GM18867 (cell line): ENCODE results near the gene ATP6V0A4.
A peak's percentile ranks its signal among the peaks of the same experiment; 100 is the strongest.
"Not testable (repeated sequence)": the region's sequence is repeated elsewhere in the genome, so short reads cannot be mapped to it uniquely, and the experiment has no call there.

Source experiments
- ATAC-seq: cut with Tn5 transposase; IDR thresholded peaks from one replicate; pipeline ENCODE4 v1.9.1; 2021; ENCODE audit warnings: mild to moderate bottlenecking, moderate library complexity; ENCODE audit not compliant: unreplicated experiment

Gene ATP6V0A4

DNA sequence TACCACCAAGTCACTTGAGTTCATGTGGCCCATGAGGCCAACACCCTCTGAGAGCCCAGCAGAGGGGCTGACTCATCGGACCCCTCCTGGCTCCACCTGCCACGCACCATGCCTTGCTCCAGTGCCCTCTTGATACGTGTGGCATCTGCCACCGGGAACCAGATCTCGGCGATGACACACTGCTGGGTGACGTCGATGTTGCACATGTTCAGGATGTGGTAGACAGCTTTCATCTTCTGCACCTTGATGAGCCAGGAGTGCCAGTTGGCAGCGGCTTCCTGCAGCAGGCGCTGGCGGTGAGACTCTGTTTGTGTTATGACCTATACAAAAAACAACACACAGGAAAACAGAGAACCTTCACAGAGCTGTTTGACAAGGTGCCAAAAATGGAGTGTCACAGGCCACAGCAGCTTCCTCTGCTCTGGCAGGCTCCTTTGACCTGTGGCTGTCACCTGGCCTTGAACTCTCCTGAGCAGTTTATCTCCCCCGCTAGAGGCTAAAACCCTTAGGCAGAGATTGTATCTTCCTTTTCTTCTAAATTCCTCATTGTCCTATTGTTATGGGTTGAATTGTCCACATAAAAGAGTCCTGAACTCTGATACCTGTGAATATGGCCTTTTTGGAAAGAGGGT, 45.4 kb downstream of the ATP6V0A4 start:
- ATAC-seq, result peak; percentile 90

DNA sequence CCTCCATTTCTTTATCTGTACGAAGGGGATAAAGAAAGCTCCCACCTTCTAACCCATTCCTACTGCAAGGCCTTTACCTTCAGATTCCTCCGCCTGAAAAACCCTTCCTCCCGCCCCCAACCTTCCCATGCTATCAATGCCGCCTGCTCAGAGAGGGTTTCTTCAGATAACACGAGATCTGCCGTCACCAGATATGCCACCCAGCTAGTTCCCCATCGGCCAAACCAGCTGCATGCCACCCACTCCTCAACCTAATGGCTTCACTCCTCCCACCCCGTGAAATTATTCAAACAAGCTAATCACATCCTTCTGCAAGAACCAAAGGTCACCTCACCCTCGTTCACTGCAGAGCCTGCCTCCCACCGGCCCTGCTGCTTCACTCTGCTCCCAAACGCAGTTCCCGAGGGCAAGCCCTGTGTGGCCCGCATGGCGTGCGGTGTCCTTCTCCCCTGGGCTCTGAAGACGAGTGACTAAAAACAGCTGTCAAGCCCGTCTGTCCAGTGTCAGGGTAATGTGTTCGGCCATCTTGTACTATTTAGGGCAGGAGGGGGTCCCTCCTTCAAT, 47.0 kb downstream of the ATP6V0A4 start:
- no peak for ATAC-seq

DNA sequence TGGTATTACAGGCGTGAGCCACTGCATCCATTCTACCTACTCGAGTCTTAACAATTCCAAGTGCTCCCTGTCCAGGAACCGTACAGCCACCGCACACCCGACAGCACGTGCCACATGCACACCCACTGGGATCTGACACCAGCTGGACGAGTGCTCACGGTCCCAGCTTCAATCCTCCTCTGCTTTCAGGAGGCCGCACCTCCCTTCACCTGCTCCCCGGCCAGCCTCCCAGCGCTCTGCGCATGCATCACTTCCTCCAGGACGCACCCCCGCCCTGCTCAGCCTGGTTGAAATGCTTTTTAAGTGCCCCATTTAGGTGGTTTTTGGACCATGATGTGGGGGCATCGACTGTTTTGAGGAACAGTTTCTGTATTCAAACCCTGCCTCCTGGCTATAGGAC, 47.5 kb downstream of the ATP6V0A4 start:
- ATAC-seq, result no peak

DNA sequence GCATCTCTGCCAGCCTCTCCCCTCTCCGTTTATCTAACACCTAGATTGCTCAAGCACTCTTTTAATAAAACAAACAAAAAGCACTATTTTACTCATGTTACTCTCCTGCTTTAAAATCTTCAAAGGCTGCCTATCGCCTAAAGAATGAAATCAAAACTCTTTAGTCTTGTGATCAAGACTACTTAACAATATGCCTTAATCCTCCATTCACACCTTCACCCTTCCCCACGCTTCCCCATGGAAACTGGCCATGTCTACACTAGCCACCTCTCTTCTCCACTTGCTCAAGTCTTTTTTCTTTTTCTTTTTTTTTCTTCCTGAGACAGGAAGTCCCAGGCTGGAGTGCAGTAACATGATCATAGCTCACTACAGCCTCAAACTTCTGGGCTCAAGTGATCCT, 48.0 kb downstream of the ATP6V0A4 start:
- no peak for ATAC-seq

DNA sequence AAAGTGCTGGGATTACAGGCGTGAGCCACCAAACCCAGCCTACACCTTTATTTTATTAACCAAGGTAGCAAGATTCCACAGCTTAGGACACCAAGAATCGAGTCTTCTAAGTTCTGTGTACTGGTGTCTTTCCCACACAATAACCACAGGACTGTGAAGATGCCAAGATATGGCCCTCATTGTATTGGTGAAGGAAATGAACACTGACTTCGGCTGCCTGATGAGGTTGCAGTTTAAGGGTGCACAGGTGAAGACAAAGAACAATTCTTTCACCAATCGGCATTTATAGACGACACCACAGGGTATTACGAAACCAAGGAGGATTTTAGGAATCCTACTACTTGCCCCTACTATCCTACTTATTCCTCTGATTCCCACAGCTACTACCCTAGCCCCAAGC, 49.3 kb downstream of the ATP6V0A4 start:
- ATAC-seq, result no peak

DNA sequence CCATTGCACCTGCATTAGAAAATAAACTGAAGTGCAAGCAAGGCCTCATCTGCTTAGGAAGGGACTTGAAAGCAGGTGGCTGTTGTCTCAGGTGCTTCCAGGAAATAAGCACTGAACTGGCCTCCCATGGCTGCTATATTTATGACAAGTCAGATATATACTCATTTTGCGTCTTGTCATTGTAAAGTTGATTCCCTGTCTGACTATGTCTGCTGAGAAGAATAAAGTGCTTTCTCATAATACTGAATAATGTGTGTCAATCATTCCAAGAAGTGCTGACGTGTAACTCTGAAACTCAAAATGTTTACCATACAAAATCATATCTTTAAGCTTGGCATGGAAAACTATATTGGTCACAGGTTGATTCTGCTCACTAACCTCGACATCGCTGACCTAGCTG, 51.9 kb downstream of the ATP6V0A4 start:
- no peak for ATAC-seq

DNA sequence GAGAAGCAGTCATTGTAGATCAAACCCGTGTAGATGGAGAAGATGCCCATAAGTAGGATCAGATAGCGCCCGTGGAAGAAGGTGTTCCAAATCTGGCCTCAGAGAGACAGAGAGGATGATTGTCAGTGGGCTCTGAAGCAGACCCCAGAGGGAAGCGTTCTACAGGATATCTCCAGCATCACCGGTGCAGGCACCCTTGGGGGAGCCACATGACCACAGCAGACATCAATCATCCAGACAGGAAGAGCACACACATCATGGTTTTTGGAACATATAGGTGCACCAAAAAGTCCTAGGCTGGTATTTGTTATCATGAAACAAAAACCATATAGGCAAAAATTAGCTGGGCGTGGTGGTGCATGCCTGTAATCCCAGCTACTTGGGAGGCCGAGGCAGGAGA, 52.8 kb downstream of the ATP6V0A4 start:
- no peak for ATAC-seq

DNA sequence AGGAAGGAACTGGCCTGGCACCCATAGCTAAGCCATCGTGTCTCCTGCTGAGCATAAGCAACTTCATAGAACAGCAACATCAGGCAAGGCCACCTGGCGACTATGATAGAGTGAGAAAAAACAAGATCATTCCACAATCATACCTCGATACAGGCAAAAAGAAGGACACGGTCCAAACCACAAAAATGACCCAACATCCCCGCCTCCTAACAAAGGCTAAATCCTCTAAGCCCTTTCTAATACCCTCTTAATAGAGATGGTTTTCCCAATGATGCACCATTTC, 56.6 kb downstream of the ATP6V0A4 start:
- no peak for ATAC-seq

DNA sequence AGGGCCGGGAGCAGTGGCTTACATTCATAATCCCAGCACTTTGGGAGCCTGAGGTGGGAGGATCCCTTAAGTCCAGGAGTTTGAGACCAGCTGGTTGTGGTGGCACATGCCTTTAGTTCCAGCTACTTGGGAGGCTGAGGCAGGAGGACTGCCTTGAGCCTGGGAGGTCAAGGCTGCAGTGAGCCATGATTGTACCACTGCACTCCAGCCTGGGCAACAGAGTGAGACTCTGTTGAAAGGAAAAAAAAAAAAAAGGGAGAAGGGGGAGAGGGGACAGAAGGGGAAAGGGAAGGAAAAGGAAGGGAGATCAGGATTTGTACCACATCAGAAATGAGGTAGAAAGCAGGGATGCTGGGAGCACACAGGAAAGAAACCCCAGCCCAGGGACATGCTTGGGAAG, 58.1 kb downstream of the ATP6V0A4 start:
- no peak for ATAC-seq

DNA sequence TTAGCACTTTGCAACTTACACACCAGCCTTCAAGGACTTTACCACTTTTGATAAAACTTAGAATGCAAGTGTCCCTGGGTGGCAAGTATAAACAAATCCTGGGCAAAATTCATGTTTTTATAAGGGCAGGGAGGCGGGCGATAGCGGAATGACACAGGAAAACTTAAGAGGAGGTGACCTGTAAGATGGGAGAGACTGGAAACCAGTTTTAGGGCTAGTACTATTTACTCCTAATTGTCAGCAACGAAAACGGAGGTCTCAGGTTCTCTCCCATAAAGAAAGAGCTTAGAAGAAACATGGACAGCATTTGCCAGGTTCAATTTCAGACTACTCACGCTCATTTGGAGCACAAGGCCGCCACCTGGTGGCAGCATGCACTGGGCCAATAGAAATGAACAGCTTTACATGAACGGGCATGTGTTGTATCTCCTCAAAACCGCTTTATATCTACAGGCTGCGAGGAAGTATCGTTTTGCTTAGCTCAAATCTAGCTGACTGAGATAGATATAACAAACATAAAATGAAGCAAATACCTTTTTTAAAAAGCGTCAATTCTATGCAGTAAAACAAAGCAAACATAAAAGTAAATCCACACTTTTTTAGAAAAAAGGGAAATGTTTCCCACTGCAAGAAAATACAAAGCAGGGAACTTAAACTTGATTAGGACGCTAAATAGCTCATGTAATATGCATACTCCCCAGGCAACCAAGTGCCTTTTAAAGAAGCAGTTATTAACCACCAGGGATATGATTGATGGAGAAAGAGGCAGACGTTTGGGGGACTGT, 59.3 kb downstream of the ATP6V0A4 start:
- peak; percentile 92 for ATAC-seq

DNA sequence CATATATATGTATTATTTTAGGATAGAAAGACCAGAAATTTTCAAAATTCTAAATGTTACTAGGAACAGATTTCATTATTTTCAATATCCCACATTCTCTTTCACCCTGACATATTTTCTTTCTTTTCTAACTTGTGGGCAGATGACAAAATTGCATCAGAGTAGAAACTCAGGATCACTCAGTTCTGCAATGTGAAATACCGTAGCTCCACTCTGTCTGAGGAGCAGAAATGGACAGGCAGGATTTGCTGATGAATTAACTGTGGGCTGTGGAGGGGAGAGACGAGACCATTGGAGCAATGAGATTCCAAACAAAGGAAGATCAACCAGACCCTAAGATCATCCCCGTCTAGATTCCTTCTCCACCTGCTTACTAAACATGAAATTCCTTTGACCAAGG, 59.9 kb downstream of the ATP6V0A4 start:
- ATAC-seq, result no peak

DNA sequence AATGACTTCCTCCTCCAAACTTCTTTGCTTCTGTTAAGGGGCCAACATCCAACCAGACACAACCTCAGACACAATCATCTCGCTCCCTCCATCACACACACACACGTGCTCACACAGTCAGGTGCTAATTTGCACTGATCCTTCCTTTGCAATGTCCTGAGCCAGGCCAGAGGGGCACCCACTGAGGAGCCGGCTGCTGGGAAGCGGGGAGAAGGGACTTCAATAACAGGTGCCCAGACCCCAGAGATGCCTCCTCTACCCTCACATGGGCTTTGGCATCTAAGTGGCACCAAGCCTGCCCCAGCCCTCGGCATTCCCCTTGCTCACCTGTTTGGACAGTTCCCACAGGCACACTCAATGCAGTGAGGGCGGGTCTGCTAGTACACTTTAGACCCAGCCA, 62.6 kb downstream of the ATP6V0A4 start:
- no peak for ATAC-seq

DNA sequence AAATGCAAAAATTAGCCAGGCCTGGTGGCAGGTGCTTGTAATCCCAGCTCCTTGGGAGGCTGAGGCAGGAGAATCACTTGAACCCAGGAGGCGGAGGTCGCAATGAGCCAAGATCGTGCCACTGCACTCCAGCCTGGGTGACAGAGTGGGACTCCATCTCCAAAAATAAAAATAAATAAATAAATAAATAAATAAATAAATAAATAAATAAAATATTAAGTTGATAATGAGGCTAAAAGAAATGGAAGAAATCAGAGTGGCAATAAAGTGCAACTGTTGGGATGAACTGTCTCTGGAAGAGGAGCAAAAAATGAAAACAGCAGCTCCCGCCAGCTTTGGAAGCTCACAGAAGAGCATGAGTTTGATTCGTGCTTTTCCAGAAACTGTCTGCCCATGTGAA, 66.3 kb downstream of the ATP6V0A4 start:
- not testable (repeated sequence) for ATAC-seq

DNA sequence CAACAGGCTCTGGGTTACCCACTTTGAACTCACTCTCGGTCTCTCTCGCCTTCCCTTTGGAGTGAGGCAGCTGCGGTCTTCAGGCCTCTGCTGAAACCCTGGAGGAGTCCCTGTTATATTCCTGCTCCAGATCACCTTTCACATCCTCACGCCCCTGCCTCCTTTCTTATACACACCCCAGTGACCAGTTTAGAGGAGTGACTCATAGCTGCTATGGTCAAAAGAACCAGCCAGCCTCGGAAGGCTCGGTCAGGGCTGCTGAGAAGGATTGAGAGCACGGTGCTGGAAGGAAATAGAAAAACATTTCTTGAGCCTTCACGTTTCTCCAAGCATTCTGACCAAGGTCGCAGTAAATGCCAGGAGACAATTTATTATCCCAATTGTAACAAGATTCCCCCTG, 68.6 kb downstream of the ATP6V0A4 start:
- no peak for ATAC-seq

DNA sequence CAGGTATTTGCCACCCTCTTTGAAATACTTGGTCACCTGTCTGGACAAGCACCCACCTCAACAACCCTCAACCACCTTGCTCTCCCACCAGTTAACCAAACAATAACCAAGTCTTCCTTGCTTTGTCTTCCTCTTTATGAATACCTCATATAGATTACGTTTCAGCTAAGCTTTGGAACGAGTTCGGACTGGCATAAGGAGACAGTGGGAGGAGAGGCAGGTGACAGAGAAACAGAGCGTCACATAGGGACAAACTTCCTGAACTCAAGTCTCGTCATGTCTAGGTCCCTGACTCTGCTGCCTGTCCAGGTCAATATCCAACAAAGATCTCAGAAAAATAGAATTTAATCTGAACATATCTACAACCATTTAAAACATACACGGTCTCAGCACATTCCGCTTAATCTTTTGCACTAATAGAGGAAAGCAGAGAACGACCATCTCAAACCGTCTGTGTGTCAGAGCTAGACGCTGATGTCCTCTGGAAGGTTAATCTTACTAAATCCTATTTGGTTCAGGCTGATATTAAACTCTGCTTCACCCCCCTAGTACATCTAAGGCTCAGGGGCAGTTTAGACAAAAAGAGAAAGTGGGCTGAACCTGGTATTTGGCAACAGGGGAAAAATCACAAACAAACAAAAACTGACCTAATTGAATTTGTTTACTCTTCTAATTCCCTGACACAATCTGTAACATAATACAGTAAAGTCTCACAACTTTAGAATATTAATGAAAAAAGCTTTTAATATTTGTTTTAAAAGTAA, 70.5 kb downstream of the ATP6V0A4 start:
- ATAC-seq, result no peak

DNA sequence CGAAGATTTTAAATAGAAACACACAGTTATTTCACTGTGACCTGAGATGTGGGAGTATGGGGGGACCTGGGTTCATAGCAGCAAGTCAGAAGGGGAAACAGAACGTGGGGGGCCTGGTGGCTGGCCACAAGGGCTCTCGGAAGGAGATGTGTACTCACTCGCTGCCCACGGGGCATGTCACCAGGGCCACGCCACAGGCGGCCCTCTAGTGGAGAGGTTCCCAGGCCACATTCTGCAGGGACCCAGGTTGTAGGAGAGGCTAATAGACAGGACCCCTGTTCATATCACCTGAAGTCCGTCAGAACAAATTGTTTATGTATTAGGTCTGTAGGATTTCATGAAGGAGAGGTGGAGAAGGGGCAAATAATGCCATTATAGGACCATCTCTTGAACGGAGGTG, 71.7 kb downstream of the ATP6V0A4 start:
- no peak for ATAC-seq

DNA sequence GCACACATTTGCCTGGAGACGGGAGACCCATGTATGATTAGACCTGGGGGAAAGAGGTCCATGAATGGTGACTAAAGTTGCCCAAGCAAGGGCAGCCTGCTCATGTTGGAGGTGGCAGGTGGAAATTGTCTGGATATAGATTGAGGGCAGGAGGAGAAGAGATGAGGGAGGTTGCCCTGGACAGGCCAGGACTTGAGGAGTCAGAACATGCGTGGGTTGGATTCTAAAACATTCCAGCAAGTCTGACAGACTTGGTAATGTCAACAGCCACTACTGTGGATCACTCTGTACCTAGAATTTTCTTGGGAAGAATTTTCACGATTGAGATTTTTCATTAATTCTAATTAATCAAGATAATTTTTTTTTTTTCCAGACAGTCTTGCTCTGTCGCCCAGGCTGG, 77.7 kb downstream of the ATP6V0A4 start:
- no peak for ATAC-seq

DNA sequence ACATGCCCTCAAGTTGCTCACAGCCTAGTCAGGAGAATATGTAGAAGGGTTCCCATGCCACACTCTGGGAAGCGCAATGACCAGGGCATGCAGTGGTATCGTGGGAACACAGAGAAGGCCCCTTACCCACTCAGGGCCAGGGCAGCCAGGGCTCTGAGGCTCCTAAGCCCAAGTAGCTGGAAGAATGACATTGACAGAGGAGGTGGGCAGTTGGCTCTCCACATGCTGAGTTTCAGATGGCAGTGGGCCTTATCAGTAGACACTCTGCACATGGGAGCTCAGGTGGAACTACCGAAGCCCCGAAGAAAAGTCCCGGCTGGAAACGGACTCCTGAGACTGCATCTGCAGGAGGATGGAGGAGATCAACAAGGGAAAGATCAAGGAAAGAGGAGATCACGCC, 81.1 kb downstream of the ATP6V0A4 start:
- ATAC-seq, result no peak

DNA sequence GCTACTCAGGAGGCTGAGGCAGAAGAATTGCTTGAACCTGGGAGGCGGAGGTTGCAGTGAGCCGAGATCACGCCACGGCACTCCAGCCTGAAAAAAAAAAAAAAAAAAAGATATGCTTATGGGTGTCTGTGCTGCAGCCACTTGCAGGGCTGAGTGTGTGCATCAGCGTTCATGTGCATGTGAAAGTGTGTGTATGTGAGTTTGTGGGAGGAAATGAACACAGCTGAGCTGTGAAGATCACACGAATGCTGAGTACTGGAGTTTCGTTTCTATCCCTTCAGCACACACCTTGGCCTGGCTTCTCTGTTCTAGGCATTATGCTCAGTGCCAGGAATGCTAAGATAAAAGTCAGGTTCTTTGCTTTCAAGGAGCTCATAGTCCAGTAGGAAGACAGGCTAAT, 84.8 kb downstream of the ATP6V0A4 start:
- ATAC-seq, result no peak

DNA sequence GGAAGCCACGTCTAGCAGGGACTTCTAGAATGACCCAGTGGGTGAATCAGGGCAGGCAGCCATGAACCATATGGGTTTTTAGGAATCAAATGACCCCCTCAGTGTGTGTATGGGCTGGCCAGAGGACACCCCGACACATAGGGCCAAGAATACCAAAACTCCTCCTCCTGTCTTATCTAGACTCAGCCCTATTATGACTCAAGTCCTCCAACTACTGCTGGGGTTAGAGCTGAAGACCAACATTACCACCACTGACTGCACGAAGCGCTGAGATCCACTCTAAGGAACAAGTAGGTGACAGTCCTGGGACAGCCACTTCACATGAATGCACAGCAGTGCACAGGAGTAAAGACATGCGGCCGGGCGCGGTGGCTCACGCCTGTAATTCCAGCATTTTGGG, 85.3 kb downstream of the ATP6V0A4 start:
- ATAC-seq, result no peak

DNA sequence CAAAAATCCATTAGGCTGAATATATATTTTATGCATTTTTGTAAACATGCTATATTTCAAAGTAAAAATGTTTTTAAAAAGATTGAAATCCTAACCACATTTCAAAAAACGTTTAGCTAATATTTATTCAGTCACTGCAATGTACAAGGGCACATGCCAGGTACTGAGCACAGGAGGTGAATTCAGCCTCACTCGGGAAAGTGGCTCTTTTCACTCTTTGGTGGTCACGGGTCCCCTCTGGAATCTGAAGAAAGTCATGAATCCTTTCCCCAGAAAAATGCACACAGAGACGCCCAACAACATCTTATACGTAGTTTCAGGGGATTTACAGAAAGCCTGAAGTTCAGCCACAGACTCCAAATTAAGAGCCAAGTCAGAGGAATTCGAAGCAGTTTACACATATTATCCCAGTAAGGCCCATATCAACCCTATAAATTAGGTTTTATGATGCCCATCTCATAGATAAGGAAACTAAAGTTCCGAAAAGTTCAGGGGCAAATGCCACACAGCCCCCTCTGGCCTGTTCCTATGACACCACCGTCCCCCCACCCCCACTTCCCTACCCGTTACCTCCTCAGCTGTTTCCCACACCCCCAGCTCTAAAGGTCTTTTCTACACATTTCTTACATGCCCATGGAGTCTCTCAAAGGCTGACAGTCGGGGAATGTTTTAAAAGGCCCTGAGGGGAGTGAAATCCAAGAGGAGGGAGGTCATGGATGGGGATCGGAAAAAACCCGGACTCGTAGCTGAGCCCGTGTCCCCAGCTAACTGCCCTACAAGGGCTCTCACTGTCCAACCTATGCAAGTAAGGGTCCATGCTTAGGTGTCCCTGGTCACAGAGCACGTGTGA, 87.2 kb downstream of the ATP6V0A4 start:
- no peak for ATAC-seq
